ENCODE data around the gene CASTOR1.

Gene CASTOR1

DNA sequence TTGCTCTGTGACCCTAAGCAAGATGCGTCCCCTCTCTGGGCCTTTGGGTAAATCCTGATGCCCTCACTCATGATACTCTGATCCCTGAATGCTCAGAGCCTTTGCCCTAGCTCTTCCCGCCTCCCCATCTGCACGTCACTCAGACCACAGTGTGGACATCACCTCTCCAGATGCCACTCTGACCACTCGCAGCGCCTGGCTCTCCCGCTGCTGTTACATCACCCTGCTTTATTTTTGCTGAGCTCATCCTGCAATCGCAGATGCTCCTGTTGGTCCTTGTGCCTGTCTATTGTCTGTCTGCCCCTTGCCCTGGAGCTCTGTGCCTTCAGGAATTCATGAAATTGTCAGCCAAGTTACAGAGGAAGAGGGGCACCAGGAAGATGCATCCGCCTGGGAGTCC, 28.2 kb downstream of the CASTOR1 start:
- no peak overlapping the region for H3K27ac ChIP-seq (ENCODE audit: low read depth, low read length)
- no peaks in the 10 kb centered on the region; the same call in 1 of the 2 replicates for H3K27me3 ChIP-seq (ENCODE audit: control insufficient read depth, insufficient read depth, low read length)
- H3K4me1 ChIP-seq (ENCODE audit: control insufficient read depth, insufficient read depth, low read length), result peaks cover 5% of the 10 kb centered on the region; the same call in 1 of the 2 replicates
- no peaks in the 10 kb centered on the region for H3K36me3 ChIP-seq (ENCODE audit: control insufficient read depth, insufficient read depth, low read length)
- H3K9ac ChIP-seq (ENCODE audit: low read depth, low read length), result no peak overlapping the region
- H3K4me3 ChIP-seq (ENCODE audit: low read depth, low read length), result no peak overlapping the region
- no peaks in the 10 kb centered on the region for H3K9me3 ChIP-seq (ENCODE audit: control insufficient read depth, insufficient read depth, low read length)

DNA sequence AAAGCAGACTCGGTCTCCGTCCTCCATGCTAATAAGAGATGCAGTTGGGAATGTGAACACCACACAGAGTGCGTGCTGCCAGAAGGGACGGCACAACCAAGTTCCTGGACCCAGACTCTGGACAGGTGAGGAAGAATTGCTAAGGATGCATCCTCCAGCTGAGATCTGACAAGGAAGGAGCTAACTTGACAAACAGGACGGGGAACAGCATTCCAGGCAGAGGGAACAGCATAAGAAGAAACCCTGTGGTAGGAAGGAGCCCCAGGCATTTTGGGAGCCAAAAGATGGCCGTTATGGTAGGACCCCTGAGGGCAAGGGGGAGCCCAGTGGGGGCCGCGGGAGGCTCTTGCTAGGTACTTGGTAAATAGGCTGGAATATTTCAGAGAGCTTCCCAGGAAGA, 28.6 kb downstream of the CASTOR1 start:
- H3K36me3 ChIP-seq (ENCODE audit: control insufficient read depth, insufficient read depth, low read length), result no peaks in the 10 kb centered on the region
- no peaks in the 10 kb centered on the region for H3K9me3 ChIP-seq (ENCODE audit: control insufficient read depth, insufficient read depth, low read length)
- no peaks in the 10 kb centered on the region; the same call in 1 of the 2 replicates for H3K27me3 ChIP-seq (ENCODE audit: control insufficient read depth, insufficient read depth, low read length)
- peaks cover 8% of the 10 kb centered on the region; the same call in 1 of the 2 replicates for H3K4me1 ChIP-seq (ENCODE audit: control insufficient read depth, insufficient read depth, low read length)
- H3K4me3 ChIP-seq (ENCODE audit: low read depth, low read length), result no peak overlapping the region
- H3K27ac ChIP-seq (ENCODE audit: low read depth, low read length), result no peak overlapping the region
- no peak overlapping the region for H3K9ac ChIP-seq (ENCODE audit: low read depth, low read length)

DNA sequence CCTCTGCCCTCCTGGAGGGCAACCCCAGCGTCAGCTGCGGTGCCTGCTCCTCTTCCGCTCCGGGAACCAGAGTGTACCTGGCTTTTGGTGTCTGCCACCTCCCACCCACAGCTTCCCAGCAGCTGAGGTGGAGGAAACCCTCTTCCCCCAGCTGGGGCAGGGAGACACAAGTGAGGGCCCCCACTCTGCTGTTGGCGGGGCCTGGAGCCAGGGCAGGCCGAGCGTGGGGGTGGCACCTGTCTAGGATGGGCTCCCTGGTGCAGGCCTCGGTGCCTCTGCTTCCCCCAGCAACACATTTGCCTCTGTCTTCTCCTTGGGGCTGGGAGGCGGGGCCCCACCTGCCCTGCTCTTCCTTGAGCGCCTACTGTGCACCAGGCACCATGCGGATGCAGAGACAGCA, 29.0 kb downstream of the CASTOR1 start:
- no peak overlapping the region for H3K27ac ChIP-seq (ENCODE audit: low read depth, low read length)
- no peaks in the 10 kb centered on the region for H3K36me3 ChIP-seq (ENCODE audit: control insufficient read depth, insufficient read depth, low read length)
- no peaks in the 10 kb centered on the region for H3K9me3 ChIP-seq (ENCODE audit: control insufficient read depth, insufficient read depth, low read length)
- no peak overlapping the region for H3K9ac ChIP-seq (ENCODE audit: low read depth, low read length)
- H3K27me3 ChIP-seq (ENCODE audit: control insufficient read depth, insufficient read depth, low read length), result no peaks in the 10 kb centered on the region; the same call in 1 of the 2 replicates
- H3K4me3 ChIP-seq (ENCODE audit: low read depth, low read length), result no peak overlapping the region
- H3K4me1 ChIP-seq (ENCODE audit: control insufficient read depth, insufficient read depth, low read length), result peaks cover 8% of the 10 kb centered on the region; the same call in 1 of the 2 replicates

DNA sequence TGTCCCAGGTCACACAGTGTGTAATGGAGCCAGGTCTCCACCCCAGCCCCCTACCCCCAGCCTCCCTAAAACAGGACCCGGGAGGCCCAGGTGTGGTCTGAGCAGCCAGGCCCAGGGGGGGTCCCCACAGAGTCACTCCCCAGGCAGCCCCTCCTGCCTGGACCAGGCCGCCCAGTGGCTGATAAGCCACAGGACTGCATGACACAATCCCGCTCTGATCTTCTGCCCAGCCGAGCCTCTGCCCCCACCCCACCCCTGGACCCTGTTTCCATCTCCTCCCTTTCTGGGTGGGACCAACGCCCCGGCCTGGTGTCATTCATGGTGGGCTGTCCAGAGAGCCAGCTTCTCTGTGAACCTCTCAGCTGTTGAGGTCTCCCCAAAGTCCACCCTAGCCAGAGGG, 35.0 kb downstream of the CASTOR1 start:
- Histone ChIP-seq H3K27me3 (ENCODE audit: control insufficient read depth, insufficient read depth, low read length) (no peaks in the 10 kb centered on the region), H3K9ac (ENCODE audit: low read depth, low read length) (no peak overlapping the region), H3K9me3 (ENCODE audit: control insufficient read depth, insufficient read depth, low read length) (no peaks in the 10 kb centered on the region), H3K4me1 (ENCODE audit: control insufficient read depth, insufficient read depth, low read length) (peaks cover 14% of the 10 kb centered on the region; the same call in 1 of the 2 replicates), H3K27ac (ENCODE audit: low read depth, low read length) (no peak overlapping the region), H3K4me3 (ENCODE audit: low read depth, low read length) (no peak overlapping the region), H3K36me3 (ENCODE audit: control insufficient read depth, insufficient read depth, low read length) (no peaks in the 10 kb centered on the region)

DNA sequence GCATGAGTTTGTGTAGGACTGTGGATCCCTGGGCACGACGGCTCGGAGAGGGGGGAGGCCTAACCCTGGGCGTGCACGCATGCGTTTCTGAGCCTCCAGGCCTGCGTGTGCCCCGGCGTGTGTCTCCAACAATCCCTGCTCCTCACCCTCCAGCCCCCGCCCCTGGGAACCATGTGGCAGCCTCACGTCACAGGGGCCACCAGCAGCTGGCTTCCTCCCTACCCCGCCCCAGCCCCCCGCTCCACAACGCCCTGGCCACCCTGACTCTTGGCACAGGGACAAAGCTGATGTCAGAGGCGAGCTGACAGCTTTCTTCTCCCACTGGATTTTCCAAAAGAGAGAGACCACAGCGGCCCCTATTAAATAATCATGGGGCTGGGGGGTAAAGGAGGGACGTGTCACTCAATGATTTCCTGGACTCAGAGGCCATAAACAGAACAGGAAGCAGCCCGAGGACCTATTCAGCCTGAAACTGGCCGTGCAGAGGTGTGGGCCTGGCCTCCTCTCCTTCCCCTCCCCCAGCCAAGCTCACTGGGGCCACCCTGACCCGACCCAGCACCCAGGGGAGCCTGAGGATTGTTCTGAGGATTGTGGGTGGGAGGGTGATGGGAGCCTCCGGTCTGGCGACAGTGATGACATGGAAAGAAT, 36.0 kb downstream of the CASTOR1 start:
- no peak overlapping the region for H3K4me3 ChIP-seq (ENCODE audit: low read depth, low read length)

DNA sequence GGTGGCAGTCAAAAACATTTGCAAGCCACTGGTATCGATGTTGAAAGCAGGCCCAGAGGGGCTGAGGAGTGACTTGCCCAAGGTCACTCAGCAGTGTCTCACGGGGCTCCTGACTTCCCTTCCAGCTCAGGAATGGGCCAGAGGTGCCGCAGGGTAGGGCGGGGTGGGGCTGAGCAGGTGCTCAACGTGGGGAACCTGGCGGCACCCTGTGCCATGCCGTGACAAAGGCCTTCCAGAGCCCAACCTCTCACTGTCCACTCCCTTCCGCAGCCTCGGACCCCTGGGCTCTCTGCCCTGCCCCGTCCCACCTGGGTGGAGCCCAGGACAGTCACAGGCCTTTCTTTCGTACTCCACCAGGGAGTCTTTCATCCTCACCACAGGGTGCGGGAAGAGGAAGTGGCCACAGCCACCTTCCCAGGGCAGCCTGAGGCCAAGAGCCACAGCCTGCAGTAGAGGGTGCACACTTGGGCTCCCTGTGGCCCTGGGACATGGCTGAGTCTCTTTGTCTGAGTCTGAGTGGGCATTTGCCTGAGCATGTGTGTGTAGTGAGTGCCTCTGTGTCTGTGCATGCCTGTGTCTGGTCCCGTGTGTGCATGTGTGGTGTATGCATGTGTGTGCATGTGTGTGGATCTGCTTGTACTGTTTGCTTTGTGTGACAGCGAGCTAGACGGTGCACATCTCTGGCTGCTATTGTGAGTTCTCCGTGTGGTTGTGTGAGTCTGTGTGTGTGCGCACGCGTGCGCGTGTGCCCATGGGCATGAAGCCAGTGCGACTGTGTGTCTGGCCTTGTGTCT, 36.7 kb downstream of the CASTOR1 start:
- peaks cover 14% of the 10 kb centered on the region; the same call in 1 of the 2 replicates for H3K4me1 ChIP-seq (ENCODE audit: control insufficient read depth, insufficient read depth, low read length)
- H3K9me3 ChIP-seq (ENCODE audit: control insufficient read depth, insufficient read depth, low read length), result no peaks in the 10 kb centered on the region
- H3K9ac ChIP-seq (ENCODE audit: low read depth, low read length), result no peak overlapping the region
- H3K27me3 ChIP-seq (ENCODE audit: control insufficient read depth, insufficient read depth, low read length), result no peaks in the 10 kb centered on the region
- H3K27ac ChIP-seq (ENCODE audit: low read depth, low read length), result no peak overlapping the region
- no peaks in the 10 kb centered on the region for H3K36me3 ChIP-seq (ENCODE audit: control insufficient read depth, insufficient read depth, low read length)
- H3K4me3 ChIP-seq (ENCODE audit: low read depth, low read length), result no peak overlapping the region

More for the DNA sequence above, 36.0 kb downstream of the CASTOR1 start:
- no peak overlapping the region for H3K27ac ChIP-seq (ENCODE audit: low read depth, low read length)
- no peaks in the 10 kb centered on the region for H3K27me3 ChIP-seq (ENCODE audit: control insufficient read depth, insufficient read depth, low read length)
- H3K9ac ChIP-seq (ENCODE audit: low read depth, low read length), result no peak overlapping the region
- H3K36me3 ChIP-seq (ENCODE audit: control insufficient read depth, insufficient read depth, low read length), result no peaks in the 10 kb centered on the region
- peaks cover 14% of the 10 kb centered on the region; the same call in 1 of the 2 replicates for H3K4me1 ChIP-seq (ENCODE audit: control insufficient read depth, insufficient read depth, low read length)
- H3K9me3 ChIP-seq (ENCODE audit: control insufficient read depth, insufficient read depth, low read length), result no peaks in the 10 kb centered on the region

DNA sequence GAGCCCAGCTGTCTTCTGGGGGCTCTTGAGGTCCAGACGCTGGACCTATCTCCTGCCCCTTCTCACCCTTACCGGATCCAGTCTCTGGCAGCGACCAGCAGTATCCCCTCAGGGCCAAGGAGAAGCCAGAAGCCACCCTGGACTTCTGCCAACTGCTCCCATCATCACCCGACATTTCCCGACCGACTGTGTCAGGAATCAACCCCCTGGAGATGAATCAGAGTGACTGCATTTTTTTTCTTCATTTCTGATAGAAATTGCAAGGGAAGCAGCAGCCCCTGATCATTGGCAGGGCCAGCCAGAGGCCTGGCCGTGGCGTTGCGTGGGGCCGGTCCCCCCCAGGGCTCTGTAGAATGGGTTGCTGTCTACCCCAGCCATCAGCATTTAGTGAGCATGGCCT, 37.6 kb downstream of the CASTOR1 start:
- Histone ChIP-seq H3K36me3 (ENCODE audit: control insufficient read depth, insufficient read depth, low read length) (no peaks in the 10 kb centered on the region), H3K27ac (ENCODE audit: low read depth, low read length) (no peak overlapping the region), H3K27me3 (ENCODE audit: control insufficient read depth, insufficient read depth, low read length) (no peaks in the 10 kb centered on the region), H3K4me1 (ENCODE audit: control insufficient read depth, insufficient read depth, low read length) (peaks cover 14% of the 10 kb centered on the region; the same call in 1 of the 2 replicates), H3K9me3 (ENCODE audit: control insufficient read depth, insufficient read depth, low read length) (no peaks in the 10 kb centered on the region), H3K9ac (ENCODE audit: low read depth, low read length) (no peak overlapping the region), H3K4me3 (ENCODE audit: low read depth, low read length) (no peak overlapping the region)

DNA sequence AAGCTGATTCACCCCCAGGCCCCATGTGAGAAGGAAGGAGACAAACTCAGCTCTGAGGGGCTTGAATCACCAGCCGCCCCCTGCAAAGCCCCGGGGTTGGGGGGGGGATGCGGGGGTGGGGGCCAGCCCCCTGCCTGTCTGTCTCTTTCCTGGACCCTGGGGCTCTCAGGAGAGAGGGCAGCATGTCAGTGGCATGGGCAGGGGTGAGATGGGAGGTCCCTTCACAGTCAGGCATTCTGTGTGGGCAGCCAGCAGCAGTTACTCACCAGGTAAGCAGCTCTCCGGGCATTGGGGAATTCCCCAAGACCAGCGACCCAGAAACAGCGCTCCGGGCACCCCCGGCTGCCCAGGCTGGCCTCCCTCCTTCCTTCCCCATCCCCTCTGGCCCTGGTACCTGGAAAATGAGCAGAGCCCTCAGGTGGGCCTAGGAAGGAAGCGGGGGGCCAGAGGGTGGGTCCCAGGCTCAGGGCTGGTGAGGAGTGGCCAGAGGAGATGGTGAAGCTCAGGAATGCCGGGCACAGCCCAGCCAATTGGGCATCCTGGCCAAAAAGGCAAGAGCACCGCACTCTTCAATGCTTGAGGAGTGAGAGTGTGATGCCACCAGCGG, 38.5 kb downstream of the CASTOR1 start:
- peaks cover 6% of the 10 kb centered on the region; the same call in 1 of the 2 replicates for H3K4me1 ChIP-seq (ENCODE audit: control insufficient read depth, insufficient read depth, low read length)

DNA sequence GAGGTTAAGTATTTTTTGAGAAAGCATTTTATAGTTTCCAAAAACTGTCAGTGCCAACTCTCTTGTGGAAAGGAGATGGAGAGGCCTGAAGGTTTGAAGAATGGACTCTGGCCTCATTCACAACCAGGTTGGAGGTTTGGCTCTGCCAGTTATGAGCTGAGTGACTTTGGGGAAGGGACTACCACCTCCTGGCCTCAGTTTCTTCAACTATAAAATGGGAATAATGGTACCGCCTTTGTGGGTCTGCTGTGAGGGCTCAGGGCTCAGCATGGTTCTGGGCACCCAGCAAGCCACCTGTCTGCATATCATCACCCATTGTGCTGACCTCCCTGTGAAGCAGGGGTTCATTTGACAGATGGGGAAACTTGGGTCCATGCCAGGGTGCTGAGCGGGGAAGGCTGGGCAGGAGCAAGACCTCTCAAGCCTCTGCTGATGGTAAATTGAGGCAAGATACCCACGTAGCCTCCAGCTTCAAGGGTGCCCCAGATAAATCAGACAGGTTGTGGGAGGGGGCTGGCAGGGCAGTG, 39.2 kb downstream of the CASTOR1 start:
- Histone ChIP-seq H3K27ac (ENCODE audit: low read depth, low read length) (no peak overlapping the region), H3K9ac (ENCODE audit: low read depth, low read length) (no peak overlapping the region), H3K9me3 (ENCODE audit: control insufficient read depth, insufficient read depth, low read length) (no peaks in the 10 kb centered on the region), H3K27me3 (ENCODE audit: control insufficient read depth, insufficient read depth, low read length) (no peaks in the 10 kb centered on the region), H3K4me3 (ENCODE audit: low read depth, low read length) (no peak overlapping the region), H3K36me3 (ENCODE audit: control insufficient read depth, insufficient read depth, low read length) (no peaks in the 10 kb centered on the region), H3K4me1 (ENCODE audit: control insufficient read depth, insufficient read depth, low read length) (peaks cover 6% of the 10 kb centered on the region; the same call in 1 of the 2 replicates)

More for the DNA sequence above, 38.5 kb downstream of the CASTOR1 start:
- H3K4me3 ChIP-seq (ENCODE audit: low read depth, low read length), result no peak overlapping the region
- H3K27me3 ChIP-seq (ENCODE audit: control insufficient read depth, insufficient read depth, low read length), result no peaks in the 10 kb centered on the region
- no peaks in the 10 kb centered on the region for H3K36me3 ChIP-seq (ENCODE audit: control insufficient read depth, insufficient read depth, low read length)
- H3K9me3 ChIP-seq (ENCODE audit: control insufficient read depth, insufficient read depth, low read length), result no peaks in the 10 kb centered on the region
- H3K27ac ChIP-seq (ENCODE audit: low read depth, low read length), result no peak overlapping the region
- no peak overlapping the region for H3K9ac ChIP-seq (ENCODE audit: low read depth, low read length)

DNA sequence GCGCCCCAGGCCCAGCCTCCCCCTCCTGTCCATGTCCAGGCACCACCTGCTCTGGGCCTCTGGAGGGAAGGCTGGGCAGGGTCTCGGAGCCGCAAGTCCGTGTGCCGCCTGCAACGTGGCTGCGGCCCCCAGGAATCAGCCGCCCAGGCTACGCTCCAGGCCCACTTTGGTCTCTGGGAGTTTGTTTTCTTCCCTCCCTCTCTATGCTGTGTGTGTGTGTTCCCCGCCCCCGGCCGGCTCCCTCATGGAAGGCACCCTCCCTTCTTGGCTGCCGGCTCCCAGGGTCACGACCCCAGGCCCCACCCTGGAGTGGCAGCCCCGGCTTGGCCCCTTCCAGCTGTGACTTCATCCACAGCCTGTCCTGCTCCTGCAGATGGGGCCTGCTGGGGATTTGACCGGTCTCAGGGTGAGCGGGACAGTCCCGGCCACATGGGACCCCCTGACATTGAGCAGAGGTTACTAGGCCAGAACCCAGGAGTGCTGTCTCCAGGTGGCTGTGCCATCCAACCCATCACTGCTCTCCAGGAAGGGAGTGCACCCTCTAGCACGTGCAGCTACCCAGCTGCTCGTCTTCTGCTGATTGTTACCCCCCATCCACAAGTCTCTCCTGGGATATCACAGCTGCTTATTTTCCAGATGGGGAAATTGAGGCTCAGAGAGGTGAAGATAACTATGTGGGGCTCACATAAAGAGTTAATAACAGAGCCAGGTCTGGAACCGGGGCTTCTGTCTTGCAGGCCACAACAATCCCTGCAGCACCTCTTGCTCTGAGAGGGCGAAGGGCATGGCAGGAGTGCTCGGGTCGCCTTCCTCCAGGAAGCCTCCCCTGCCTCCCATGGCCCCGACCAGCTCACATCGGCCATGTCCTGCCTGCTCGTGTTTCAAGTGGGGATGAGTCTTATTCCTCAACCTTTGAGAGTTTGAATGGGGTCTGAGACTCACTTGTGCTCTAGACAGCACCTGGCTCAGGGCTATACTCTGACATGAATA, 40.0 kb downstream of the CASTOR1 start:
- peaks cover 6% of the 10 kb centered on the region; the same call in 1 of the 2 replicates for H3K4me1 ChIP-seq (ENCODE audit: control insufficient read depth, insufficient read depth, low read length)
- H3K27me3 ChIP-seq (ENCODE audit: control insufficient read depth, insufficient read depth, low read length), result no peaks in the 10 kb centered on the region
- H3K4me3 ChIP-seq (ENCODE audit: low read depth, low read length), result no peak overlapping the region
- no peaks in the 10 kb centered on the region for H3K9me3 ChIP-seq (ENCODE audit: control insufficient read depth, insufficient read depth, low read length)
- H3K27ac ChIP-seq (ENCODE audit: low read depth, low read length), result no peak overlapping the region
- no peak overlapping the region for H3K9ac ChIP-seq (ENCODE audit: low read depth, low read length)
- H3K36me3 ChIP-seq (ENCODE audit: control insufficient read depth, insufficient read depth, low read length), result no peaks in the 10 kb centered on the region

Data from HUES48 (cell line).